Effector memory CD4-positive, alpha-beta T cell (primary cell): ENCODE measurements around the gene HNRNPR.
"Not testable (repeated sequence)": the region's sequence is repeated elsewhere in the genome, so short reads cannot be mapped to it uniquely, and the experiment has no call there.

Experiments
- DNase-seq, 3 donors: peaks; one replicate each; pipeline ENCODE4 v3.0.0-alpha.2; 2020
- H3K27ac ChIP-seq: 2 replicates; pipeline ENCODE4 v1.7.0; 2013; ENCODE audit warnings: mild to moderate bottlenecking, low read length, moderate library complexity; ENCODE audit not compliant: insufficient read depth, poor library complexity, severe bottlenecking
- H3K27me3 ChIP-seq: replicated peaks from 2 replicates; pipeline ENCODE4 v1.7.0; 2013; ENCODE audit warnings: mild to moderate bottlenecking, low read length; ENCODE audit not compliant: insufficient read depth, control insufficient read depth, poor library complexity, severe bottlenecking
- H3K36me3 ChIP-seq: 2 replicates; pipeline ENCODE4 v1.7.0; 2013; ENCODE audit warnings: mild to moderate bottlenecking, low read length, moderate library complexity; ENCODE audit not compliant: control insufficient read depth, insufficient read depth
- H3K4me1 ChIP-seq: 2 replicates; pipeline ENCODE4 v1.7.0; 2013; ENCODE audit warnings: low read length, mild to moderate bottlenecking; ENCODE audit not compliant: control insufficient read depth, insufficient read depth, poor library complexity, severe bottlenecking
- H3K4me3 ChIP-seq: 2 replicates; pipeline ENCODE4 v1.7.0; 2013; ENCODE audit warnings: low read length, low read depth, mild to moderate bottlenecking; ENCODE audit not compliant: insufficient read depth, poor library complexity, severe bottlenecking
- H3K9me3 ChIP-seq: 2 replicates; pipeline ENCODE4 v1.7.0; 2013; ENCODE audit warnings: mild to moderate bottlenecking, low read length, moderate library complexity; ENCODE audit not compliant: control insufficient read depth

Gene HNRNPR

DNA sequence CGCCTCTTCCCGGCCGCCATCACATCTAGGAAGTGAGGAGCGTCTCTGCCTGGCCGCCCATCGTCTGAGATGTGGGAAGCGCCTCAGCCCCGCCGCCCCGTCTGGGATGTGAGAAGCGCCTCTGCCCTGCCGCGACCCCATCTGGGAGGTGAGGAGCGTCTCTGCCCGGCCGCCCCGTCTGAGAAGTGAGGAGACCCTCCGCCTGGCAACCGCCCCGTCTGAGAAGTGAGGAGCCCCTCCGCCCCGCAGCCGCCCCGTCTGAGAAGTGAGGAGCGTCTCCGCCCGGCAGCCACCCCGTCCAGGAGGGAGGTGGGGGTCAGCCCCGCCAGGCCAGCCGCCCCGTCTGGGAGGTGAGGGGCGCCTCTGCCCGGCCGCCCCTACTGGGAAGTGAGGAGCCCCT is 86.7 kb downstream of the HNRNPR start:
- H3K9me3 ChIP-seq, result not testable (repeated sequence)

More for the DNA sequence above, 86.7 kb downstream of the HNRNPR start:
- DNase-seq, H3K36me3 ChIP-seq, H3K4me1 ChIP-seq, H3K27me3 ChIP-seq, H3K4me3 ChIP-seq, H3K27ac ChIP-seq: not testable (repeated sequence)
